ENCODE measurements around the gene PKD1L1.
"Not testable (repeated sequence)": the region's sequence is repeated elsewhere in the genome, so short reads cannot be mapped to it uniquely, and the experiment has no call there.

PKD1L1 gene

DNA sequence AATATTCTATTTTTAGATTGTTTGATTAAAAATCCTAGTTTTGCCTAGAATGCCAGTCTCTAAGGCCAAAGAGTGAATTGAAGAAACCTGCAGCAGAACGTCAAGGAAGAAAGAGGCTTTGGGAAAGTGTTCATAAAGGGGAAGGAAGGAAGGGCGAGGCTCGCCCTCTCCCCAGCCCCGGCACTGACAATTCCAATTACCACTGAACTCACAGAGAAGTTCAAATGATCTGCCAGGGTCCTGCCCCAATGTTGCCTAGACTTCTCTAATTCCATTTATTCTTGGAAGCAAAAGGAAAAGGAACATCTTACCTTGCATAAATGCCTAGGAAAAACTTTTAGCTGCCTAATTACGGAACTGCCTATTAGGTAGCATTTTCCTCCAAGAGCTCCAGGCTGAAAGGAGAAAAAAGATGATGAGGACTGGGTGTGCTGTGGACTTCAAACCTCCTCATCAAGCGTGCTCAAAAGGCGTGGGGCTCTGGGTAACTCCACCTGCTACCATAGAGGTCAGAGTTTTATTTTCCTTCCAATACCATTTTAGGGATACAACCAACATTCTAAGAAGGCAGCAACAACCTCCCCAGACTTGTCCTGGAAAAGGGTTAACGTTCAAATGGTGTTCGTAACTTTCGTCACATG lies 134.5 kb downstream of the PKD1L1 start:
- no peak for DNase-seq

DNA sequence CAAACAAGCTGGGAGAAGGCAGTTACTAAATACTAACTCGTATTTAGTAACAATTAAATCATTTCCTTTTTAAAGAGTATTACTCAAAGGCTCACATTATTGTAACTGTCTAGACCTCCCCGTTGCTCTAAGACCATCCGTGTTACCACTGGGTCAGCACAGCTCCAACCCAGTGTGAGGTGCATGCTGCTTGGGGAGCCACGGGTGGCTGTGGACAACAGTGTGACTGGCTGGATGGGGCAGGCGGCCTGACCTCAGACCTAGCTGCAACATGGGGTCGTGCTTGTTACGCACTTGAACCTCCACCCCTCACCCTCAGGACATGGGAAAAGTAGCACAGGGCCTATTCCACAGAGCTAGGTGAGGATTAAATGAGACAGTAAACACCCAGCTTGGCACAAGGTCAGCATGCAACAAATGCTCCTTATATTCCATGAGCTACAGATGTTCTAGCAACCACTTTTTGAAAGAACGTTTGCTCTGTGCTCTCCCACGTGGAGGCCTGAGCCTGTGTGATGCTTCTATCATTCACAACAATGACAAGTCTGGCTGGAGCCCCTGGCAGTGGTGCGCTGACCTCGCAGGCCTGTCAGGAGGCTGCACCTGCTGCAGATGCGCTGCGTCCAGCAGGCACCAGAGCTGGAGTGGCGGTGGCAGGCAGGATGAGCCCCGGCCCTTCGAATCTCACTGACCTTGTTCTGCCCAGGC lies 135.7 kb downstream of the PKD1L1 start:
- DNase-seq = no peak

DNA sequence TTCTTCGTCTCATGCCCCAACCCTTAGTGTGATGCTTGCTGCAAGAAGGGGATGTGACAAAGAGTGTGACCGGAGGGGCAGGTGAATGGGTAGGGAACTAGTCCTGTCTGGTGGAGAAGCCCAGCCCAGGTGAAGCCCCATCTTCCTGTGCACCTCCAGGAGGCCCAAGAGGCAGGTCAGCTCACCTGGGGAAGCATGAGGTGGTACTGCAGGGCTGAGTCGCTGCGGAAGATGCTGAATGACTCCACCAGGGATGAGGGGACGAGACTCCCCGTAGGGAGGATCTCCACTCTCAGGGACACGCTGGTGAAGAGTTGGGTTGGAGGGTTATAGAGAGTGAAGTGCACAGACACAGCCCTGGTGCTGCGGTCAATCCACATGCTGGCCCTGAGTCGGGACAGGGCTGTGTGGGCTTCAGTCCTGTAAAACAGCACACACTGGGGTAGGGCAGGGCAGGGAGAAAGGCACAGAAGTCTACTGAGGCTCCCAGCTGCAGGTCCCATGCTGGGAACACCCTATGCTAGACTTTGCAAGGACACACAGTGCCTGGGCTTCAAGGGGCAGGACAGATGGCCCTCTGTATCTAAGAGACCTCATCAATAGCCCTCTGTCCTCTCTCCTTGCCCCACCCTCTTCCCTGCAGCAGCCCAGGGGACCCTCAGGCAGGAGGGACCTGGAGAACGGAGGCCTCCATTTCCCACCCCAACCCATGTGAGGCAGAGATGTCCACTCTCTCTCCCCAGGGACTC lies 136.5 kb downstream of the PKD1L1 start:
- no peak for DNase-seq

DNA sequence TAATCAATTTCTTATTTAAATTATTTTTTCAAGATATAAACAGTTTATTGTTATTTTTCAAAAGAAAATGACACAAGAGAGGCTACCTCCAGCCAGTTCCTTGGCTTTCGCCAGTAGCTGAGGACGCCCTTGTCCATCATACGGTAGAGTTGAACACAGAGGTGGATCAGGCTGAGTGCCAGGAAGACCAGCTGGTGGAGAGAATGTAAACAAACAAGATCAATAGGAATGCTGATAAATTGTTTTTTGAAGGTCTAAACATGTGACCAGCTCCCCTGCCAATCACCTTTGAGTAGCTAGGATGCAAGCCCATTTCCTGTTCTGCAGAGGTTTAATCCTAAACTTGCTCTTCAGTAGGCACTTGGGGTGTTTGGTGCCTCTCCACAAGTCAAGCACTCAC lies 138.9 kb downstream of the PKD1L1 start:
- DNase-seq = no peak

- DNase-seq = no peak
Observed at GRCh38 chr7:47808321-47808720, 139.9 kb downstream of the PKD1L1 start.

GRCh38 chr7:47807756-47808155 lies 140.5 kb downstream of the PKD1L1 start:
- no peak for DNase-seq

GRCh38 chr7:47807126-47807525 lies 141.1 kb downstream of the PKD1L1 start:
- DNase-seq = no peak

GRCh38 chr7:47806701-47807103 lies 141.6 kb downstream of the PKD1L1 start:
- DNase-seq = no peak

DNA sequence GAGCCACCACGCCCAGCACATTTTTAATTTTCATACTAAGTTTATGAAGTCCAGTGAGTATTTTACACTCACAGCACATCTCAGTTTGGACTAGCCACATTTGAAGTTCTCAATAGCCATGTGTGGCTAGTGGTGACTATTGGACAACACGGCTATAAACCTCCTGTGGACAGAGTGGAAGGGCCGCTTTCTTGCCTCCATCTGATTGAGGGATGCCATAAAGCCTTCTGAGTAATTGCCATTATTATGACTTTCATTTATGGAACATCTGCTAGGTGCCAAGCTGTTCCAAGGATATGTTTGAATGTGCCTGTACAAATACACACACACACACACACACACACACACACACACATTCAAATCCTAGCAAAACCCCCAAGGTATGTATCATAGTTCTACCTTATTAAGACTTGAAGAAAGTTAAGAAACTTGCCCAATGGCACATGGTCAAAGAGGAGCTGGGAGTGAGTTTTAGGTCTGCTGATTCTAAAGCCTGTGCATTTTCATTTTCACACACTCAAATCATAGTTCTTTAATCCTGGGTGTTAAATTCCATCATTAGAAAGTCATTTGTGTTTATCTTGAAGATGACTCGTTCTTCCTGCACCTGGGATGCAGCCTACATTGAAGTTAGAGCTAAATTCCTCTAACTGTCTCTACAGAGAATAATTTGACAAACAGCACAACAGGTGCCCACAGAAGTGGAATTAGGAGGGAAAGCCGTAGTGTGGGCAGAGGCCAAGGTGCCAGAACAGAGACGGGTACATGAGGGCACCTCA lies 143.3 kb downstream of the PKD1L1 start:
- DNase-seq = no peak

DNA sequence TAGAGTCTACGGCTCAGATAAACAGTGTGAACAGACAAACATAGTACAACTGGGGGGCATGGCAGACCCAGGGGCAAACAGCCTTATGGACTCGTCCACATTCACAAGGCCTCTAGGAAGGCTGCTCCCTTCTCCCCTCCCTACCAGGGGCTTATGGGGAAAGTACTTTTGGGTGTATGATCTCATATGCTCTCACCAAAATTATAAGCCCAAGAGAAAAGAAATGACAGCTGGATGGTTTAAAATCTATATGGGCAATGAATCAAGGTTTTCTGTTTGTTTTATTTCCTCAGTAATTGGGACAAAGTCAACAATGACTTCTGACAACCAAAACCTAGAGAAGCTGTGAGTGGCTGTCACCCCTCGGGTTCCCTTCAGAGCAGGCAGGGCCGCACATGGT lies 144.4 kb downstream of the PKD1L1 start:
- DNase-seq = no peak

- no peak for DNase-seq
Observed at GRCh38 chr7:47803025-47803424, 145.2 kb downstream of the PKD1L1 start.

DNA sequence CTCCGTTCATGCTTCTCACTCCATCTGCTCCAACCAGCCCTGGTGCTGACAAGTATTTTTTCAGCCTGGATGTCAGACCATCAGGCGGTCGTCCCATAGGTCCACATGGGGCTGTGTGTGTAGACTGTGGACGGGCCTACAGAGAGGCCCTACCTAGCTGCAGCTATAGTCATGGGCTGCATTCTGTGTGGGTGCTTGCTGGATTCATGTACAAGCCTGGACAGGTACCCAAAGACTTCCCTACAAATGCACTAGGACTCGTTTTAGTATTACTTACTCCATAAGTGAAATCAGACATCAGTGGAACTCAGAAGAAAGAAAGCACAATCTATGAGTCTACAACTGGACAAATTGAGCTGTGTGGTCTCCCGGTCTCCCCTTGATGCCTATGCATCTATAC lies 146.8 kb downstream of the PKD1L1 start:
- DNase-seq = no peak

DNA sequence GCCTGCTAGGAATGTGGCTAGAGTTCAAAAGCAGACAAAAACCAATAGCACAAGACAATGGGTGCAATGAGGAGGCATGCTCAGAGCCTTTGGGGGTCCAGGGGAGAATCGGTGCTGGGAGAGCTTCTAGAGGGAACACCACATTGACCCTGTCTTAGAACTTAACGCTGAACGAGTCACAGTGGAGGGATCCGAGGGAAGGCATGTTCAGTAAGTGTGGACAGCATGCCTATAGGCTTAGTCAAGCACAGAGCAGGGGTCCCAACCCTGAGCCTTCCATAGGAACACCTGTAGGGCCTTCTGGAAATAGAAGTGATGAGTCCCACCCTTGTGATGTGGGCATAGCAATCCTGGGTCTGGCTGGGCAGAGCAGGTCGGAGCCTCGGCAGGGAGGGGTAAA lies 148.7 kb downstream of the PKD1L1 start:
- DNase-seq = no peak

DNA sequence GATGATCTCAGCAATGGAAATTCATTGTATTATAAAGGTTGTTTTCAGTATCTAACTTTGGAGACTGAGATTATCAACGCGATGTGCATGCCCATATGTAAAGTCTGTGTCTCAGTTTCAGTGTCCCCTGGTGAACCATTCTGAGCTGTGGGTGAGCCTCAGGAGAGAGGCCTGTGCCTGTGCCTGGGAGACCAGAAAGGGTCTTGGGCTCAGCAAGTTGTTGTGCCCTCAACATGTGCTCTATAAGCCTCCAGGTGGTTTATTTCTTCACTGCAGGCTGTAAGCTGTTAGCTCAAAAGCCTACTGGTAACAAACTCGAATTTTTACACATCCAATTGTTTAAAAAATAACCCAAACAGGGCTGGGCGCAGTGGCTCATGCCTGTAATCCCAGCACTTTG lies 151.9 kb downstream of the PKD1L1 start:
- no peak for DNase-seq

DNA sequence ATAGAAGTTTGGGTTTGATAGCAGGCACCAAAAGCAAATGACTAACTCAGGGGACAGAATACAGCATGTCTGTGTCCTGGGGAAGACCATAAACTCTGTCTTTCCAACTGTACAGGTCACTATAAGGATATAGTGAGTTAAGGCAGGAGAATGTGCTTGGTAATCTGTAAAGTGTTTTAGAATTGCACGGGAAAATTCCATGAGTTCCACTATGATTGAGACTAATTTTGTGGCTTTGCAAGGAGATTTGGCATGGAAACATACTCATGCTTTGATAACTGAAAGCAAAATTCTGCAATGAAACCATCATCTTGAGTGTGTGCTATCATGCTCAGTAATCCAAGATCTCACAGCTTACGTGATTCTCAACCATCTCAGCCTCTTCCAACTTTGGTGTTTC lies 152.6 kb downstream of the PKD1L1 start:
- DNase-seq = no peak

DNA sequence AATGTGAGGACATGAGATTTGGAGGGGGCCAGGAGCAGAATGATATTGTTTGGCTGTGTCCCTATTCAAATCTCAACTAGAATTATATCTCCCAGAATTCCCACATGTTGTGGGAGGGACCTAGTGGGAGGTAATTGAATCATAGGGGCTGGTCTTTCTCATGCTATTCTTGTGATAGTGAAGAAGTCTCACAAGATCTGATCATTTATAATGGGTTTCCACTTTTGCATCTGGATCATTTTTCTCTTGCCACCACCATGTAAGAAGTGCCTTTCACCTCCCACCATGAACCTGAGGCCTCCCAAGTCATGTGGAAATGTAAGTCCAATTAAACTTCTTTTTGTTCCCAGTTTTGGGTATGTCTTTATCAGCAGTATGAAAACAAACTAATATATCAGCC lies 153.1 kb downstream of the PKD1L1 start:
- not testable (repeated sequence) for DNase-seq

DNA sequence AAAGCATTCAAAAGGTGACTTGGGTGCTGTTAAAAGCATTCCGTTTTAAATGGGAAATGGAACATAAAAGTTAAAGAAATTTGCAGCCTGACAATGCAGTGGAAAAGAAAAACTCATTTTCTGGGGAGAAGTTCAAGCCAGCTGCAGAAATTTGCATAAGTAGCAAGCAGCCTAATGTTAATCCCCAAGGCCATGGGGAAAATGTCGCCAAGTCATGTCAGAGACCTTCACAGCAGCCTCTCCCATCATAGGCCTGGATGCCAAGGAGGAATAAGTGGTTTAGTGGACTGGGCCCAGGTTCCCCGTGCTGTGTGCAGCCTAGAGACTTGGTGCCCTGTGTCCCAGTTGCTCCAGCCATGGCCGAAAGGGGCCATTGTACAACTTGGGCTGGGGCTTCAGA lies 154.2 kb downstream of the PKD1L1 start:
- no peak for DNase-seq

DNA sequence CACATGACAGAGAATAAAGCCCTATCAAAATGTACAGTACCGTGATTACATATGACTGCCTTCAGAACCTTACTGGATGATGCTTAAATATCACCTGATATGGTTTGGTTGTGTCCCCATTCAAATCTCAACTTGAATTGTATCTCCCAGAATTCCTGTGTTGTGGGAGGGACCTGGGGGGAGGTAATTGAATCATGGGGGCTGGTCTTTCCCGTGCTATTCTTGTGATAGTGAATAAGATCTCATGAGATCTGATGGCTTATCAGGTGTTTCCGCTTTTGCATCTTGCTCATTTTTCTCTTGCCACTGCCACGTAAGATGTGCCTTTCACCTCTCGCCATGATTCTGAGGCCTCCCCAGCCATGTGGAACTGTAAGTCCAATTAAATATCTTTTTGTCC lies 155.1 kb downstream of the PKD1L1 start:
- DNase-seq = not testable (repeated sequence)

DNA sequence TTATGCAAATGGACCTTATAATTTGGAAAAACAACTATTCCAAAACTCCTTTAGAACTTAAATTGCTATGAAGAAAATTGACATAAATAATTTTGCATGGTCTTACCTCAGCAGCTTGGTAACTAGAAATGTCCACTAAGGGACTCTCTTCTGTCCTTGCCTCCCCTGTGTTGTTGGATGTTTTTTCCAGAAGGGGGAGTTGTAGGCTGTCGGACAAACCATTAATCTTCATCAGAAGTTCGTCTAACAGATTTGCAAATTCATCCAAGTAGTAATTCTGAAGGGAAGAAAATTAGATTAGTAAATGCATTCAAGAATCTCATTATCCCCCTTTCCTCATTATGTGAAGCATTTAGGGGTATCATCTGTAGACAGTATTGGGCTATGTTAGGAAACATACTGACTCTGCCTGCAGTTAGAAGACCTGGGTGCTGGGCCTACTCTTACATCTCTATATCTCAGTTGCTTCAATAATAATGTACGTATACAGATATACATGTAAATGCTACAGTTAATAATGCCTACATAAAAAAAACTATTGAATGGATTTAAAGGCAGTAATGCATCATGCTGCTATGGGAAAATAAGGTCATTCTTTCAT lies 155.6 kb downstream of the PKD1L1 start:
- no peak for DNase-seq

DNA sequence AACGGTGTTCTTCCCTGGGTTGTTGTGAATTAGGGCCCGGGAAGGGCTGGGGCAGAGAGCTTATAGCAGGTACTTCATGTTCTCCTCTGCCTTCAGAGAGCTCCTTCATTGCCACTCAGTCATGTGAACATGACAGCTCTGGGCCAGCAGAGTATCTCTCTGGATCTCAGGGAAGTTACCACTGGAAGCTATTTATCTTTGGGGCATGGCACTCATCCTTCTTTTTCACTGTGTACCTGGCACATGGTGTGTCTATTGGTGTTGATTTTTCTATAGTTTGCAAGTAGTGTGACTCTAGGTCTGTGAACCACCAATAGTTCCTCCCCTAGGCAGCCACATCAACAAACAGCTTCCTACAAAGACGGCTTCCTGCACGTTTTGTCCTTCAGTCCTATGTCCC lies 156.6 kb downstream of the PKD1L1 start:
- no peak for DNase-seq

- no peak for DNase-seq
Observed at GRCh38 chr7:47788083-47788482, 160.2 kb downstream of the PKD1L1 start.

DNA sequence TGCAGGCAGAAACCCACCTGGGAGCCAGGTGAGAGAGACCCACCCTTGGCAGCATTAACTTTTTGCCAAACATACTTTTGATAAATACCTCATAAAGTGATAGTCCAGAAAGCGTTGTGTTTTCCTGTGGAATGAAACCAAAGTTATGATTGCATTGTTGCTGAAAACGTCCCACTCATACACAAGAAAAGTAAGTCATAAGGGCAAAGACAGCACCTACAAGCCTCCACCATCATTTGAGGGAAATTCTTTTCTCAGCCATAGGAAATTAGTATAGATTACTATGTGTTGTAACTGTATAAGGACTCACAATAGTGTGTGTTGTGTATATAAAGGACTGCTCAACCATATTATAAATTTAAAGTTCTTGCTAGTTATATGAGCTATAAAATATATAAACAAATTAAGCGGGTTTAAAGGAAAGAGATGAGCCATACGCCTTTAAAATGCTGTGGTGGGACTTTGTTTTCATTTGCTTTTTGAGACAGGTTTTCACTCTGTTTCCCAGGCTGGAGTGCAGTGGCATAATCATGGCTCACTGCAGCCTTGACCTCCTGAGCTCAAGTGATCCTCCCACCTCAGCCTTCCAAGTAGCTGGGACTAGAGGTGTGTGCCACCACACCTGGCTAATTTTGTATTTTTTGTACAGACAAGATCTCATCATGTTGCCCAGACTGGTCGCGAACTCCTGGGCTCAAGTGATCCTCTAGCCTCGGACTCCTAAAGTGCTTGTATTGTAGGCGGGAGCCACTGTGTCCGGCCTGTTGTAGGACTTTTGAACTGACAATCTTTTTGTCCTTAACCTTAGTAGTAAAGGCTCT lies 160.8 kb downstream of the PKD1L1 start:
- DNase-seq = no peak
